Karpas-422 (cell line): Measurements from ENCODE around the gene CTNNBIP1. TPM values are rescaled to one million over a fixed set of nuclear protein-coding genes. Genes with fewer than 3 reads are reported as not detected.

ENCODE experiments used
- DNase-seq: peaks from one replicate; pipeline ENCODE4 v3.0.0-alpha.2; 2015
- H2AFZ ChIP-seq: fragments of 200-600 bp; sonication (generic); 2 replicates; pipeline ENCODE4 v1.6.1; 2014; ENCODE audit warnings: antibody characterized with exemption, low read length, mixed read lengths
- H3K27ac ChIP-seq: fragments of 200-600 bp; sonication (generic); 2 replicates; pipeline ENCODE4 v1.5.1; 2014; ENCODE audit warnings: mild to moderate bottlenecking, low read length, moderate library complexity
- H3K27me3 ChIP-seq: fragments of 200-600 bp; sonication (generic); 2 replicates; pipeline ENCODE4 v1.6.1; 2014; ENCODE audit warnings: low read length, mixed read lengths
- H3K36me3 ChIP-seq: fragments of 200-600 bp; sonication (generic); 2 replicates; pipeline ENCODE4 v1.6.1; 2014; ENCODE audit warnings: low read length, mixed read lengths; ENCODE audit not compliant: insufficient read depth
- H3K4me1 ChIP-seq: fragments of 200-600 bp; sonication (generic); 2 replicates; pipeline ENCODE4 v1.6.1; 2014; ENCODE audit warnings: mild to moderate bottlenecking, low read length, mixed read lengths
- H3K4me2 ChIP-seq: fragments of 200-600 bp; sonication (generic); 2 replicates; pipeline ENCODE4 v1.6.1; 2014; ENCODE audit warnings: low read length, low read depth, mild to moderate bottlenecking; ENCODE audit not compliant: poor library complexity, severe bottlenecking
- H3K4me3 ChIP-seq: fragments of 200-600 bp; sonication (generic); 2 replicates; pipeline ENCODE4 v1.5.1; 2014; ENCODE audit warnings: mild to moderate bottlenecking, antibody characterized with exemption, low read length, mixed read lengths
- H3K79me2 ChIP-seq: fragments of 200-600 bp; sonication (generic); 2 replicates; pipeline ENCODE4 v1.6.1; 2014; ENCODE audit warnings: mild to moderate bottlenecking, low read length, mixed read lengths
- H3K9ac ChIP-seq: fragments of 200-600 bp; sonication (generic); 2 replicates; pipeline ENCODE4 v1.6.0; 2014; ENCODE audit warnings: low read length
- H3K9me2 ChIP-seq: fragments of 200-600 bp; sonication (generic), shearing (Covaris generic); replicated peaks from 2 replicates; pipeline ENCODE4 v1.6.0; 2014; ENCODE audit warnings: mild to moderate bottlenecking, low read length, moderate library complexity; ENCODE audit not compliant: insufficient read depth
- H3K9me3 ChIP-seq: fragments of 300-700, 200-600 bp; sonication (generic); 2 replicates; pipeline ENCODE4 v1.6.1; 2014; ENCODE audit warnings: low read length, mixed read lengths
- H4K20me1 ChIP-seq: fragments of 200-600 bp; sonication (generic); 2 replicates; pipeline ENCODE4 v1.6.1; 2014; ENCODE audit warnings: mild to moderate bottlenecking, antibody characterized with exemption, low read length, low read depth; ENCODE audit not compliant: insufficient read depth
- total RNA-seq: library from RNA; depleted of rRNA; stranded (reverse); fragments of >200 nt; shearing (Covaris generic); gene quantifications from 2 replicates; pipeline ENCODE4 v1.2.3, GENCODE V29; 2014; ENCODE audit warnings: low replicate concordance

The CTNNBIP1 gene
- total RNA-seq, 1 experiment from 2014 or later: 4.2 TPM

GRCh38 chr1:9863371-9863770, 46.7 kb downstream of the CTNNBIP1 start:
- Histone ChIP-seq H2AFZ (no peak overlapping the region), H3K36me3 (no peaks in the 10 kb centered on the region), H3K27ac (no peak overlapping the region), H3K9me2 (no peaks in the 10 kb centered on the region), H3K4me1 (peaks cover 33% of the 10 kb centered on the region), H3K27me3 (no peaks in the 10 kb centered on the region), H3K79me2 (no peaks in the 10 kb centered on the region), H4K20me1 (no peaks in the 10 kb centered on the region), H3K9me3 (no peaks in the 10 kb centered on the region), H3K4me2 (no peak overlapping the region), H3K4me3 (no peak overlapping the region), H3K9ac (no peak overlapping the region)
- DNase-seq: no peak

GRCh38 chr1:9861360-9861759, 48.7 kb downstream of the CTNNBIP1 start:
- H3K79me2 ChIP-seq: no peaks in the 10 kb centered on the region
- no peak overlapping the region for H2AFZ ChIP-seq
- no peaks in the 10 kb centered on the region for H3K36me3 ChIP-seq
- H3K4me1 ChIP-seq: peaks cover 30% of the 10 kb centered on the region
- DNase-seq: peak; percentile 75
- H4K20me1 ChIP-seq: no peaks in the 10 kb centered on the region
- peak overlapping the region; percentile 13 for H3K4me2 ChIP-seq
- H3K27me3 ChIP-seq: no peaks in the 10 kb centered on the region
- H3K9me3 ChIP-seq: no peaks in the 10 kb centered on the region
- H3K4me3 ChIP-seq: no peak overlapping the region
- no peak overlapping the region for H3K27ac ChIP-seq
- no peaks in the 10 kb centered on the region for H3K9me2 ChIP-seq
- 0 out of 2 replicates have a peak overlapping the region, but pooled peaks have one; percentile 33 for H3K9ac ChIP-seq

GRCh38 chr1:9860887-9861286, 49.2 kb downstream of the CTNNBIP1 start:
- H3K4me2 ChIP-seq: peak overlapping the region; percentile 13

GRCh38 chr1:9859281-9860014, 50.6 kb downstream of the CTNNBIP1 start:
- no peak overlapping the region for H3K4me3 ChIP-seq
- no peaks in the 10 kb centered on the region for H4K20me1 ChIP-seq
- 0 out of 2 replicates have a peak overlapping the region, but pooled peaks have one; percentile 50 for H2AFZ ChIP-seq
- H3K79me2 ChIP-seq: no peaks in the 10 kb centered on the region
- no peaks in the 10 kb centered on the region for H3K27me3 ChIP-seq
- H3K4me1 ChIP-seq: peaks cover 30% of the 10 kb centered on the region
- H3K9me2 ChIP-seq: no peaks in the 10 kb centered on the region
- peak overlapping the region; percentile 41; the same call in 1 of the 2 replicates for H3K9ac ChIP-seq
- no peak overlapping the region for H3K27ac ChIP-seq
- no peak overlapping the region for H3K4me2 ChIP-seq
- H3K36me3 ChIP-seq: no peaks in the 10 kb centered on the region
- no peaks in the 10 kb centered on the region for H3K9me3 ChIP-seq
- DNase-seq: no peak

More at GRCh38 chr1:9860887-9861286, 49.2 kb downstream of the CTNNBIP1 start:
- Histone ChIP-seq H3K9ac (no peak overlapping the region), H3K36me3 (no peaks in the 10 kb centered on the region), H2AFZ (no peak overlapping the region), H3K4me3 (no peak overlapping the region), H3K27me3 (no peaks in the 10 kb centered on the region), H3K79me2 (no peaks in the 10 kb centered on the region), H3K9me3 (no peaks in the 10 kb centered on the region), H3K4me1 (peaks cover 30% of the 10 kb centered on the region), H3K27ac (no peak overlapping the region), H4K20me1 (no peaks in the 10 kb centered on the region), H3K9me2 (no peaks in the 10 kb centered on the region)
- no peak for DNase-seq

GRCh38 chr1:9858293-9859035, 51.6 kb downstream of the CTNNBIP1 start:
- H3K79me2 ChIP-seq: no peaks in the 10 kb centered on the region

GRCh38 chr1:9855186-9855585, 54.9 kb downstream of the CTNNBIP1 start:
- Histone ChIP-seq H3K79me2 (no peaks in the 10 kb centered on the region), H2AFZ (no peak overlapping the region), H3K9me2 (no peaks in the 10 kb centered on the region), H3K4me3 (no peak overlapping the region), H3K4me1 (peaks cover 28% of the 10 kb centered on the region), H3K9me3 (peaks cover 8% of the 10 kb centered on the region), H3K4me2 (no peak overlapping the region), H3K9ac (no peak overlapping the region), H3K36me3 (0 out of 2 replicates have a peak, but pooled peaks cover 5% of the 10 kb centered on the region), H3K27ac (no peak overlapping the region), H3K27me3 (no peaks in the 10 kb centered on the region), H4K20me1 (no peaks in the 10 kb centered on the region)
- DNase-seq: no peak

More at GRCh38 chr1:9858293-9859035, 51.6 kb downstream of the CTNNBIP1 start:
- H3K4me3 ChIP-seq: no peak overlapping the region
- DNase-seq: no peak
- no peaks in the 10 kb centered on the region for H3K27me3 ChIP-seq
- no peaks in the 10 kb centered on the region for H4K20me1 ChIP-seq
- H3K4me2 ChIP-seq: no peak overlapping the region
- no peak overlapping the region for H2AFZ ChIP-seq
- no peak overlapping the region for H3K9ac ChIP-seq
- no peak overlapping the region for H3K27ac ChIP-seq
- 0 out of 2 replicates have a peak, but pooled peaks cover under 1% of the 10 kb centered on the region for H3K36me3 ChIP-seq
- peaks cover 28% of the 10 kb centered on the region for H3K4me1 ChIP-seq
- H3K9me2 ChIP-seq: no peaks in the 10 kb centered on the region
- H3K9me3 ChIP-seq: peaks cover 3% of the 10 kb centered on the region

- H3K27me3 ChIP-seq: no peaks in the 10 kb centered on the region
- H3K9me3 ChIP-seq: peaks cover 8% of the 10 kb centered on the region
- no peak overlapping the region for H3K4me3 ChIP-seq
- H3K79me2 ChIP-seq: no peaks in the 10 kb centered on the region
- H3K9me2 ChIP-seq: no peaks in the 10 kb centered on the region
- H3K4me1 ChIP-seq: peaks cover 37% of the 10 kb centered on the region
- no peak overlapping the region for H3K4me2 ChIP-seq
- DNase-seq: no peak
- no peak overlapping the region for H3K27ac ChIP-seq
- 0 out of 2 replicates have a peak, but pooled peaks cover 5% of the 10 kb centered on the region for H3K36me3 ChIP-seq
- H4K20me1 ChIP-seq: no peaks in the 10 kb centered on the region
- no peak overlapping the region for H3K9ac ChIP-seq
- H2AFZ ChIP-seq: no peak overlapping the region
These were observed 56.8 kb downstream of the CTNNBIP1 start for GRCh38 chr1:9853249-9853595.
